Measurements from ENCODE around the gene SYPL1.

Gene SYPL1

GRCh38 chr7:106104721-106105260 is 7.3 kb downstream of the SYPL1 start:
- Histone ChIP-seq H3K27me3 (ENCODE audit: insufficient read depth, low read length) (no peaks in the 10 kb centered on the region), H3K4me1 (ENCODE audit: insufficient read depth, low read length) (peaks cover 16% of the 10 kb centered on the region), H3K36me3 (ENCODE audit: insufficient read depth, low read depth, low read length) (no peaks in the 10 kb centered on the region), H3K9me3 (ENCODE audit: insufficient read depth, low read depth, low read length) (no peaks in the 10 kb centered on the region), H3K4me3 (ENCODE audit: low read length) (no peak overlapping the region), H3K9ac (ENCODE audit: low read depth, low read length) (no peak overlapping the region), H3K27ac (ENCODE audit: low read length) (no peak overlapping the region)

- Histone ChIP-seq H3K36me3 (ENCODE audit: insufficient read depth, low read depth, low read length) (peaks cover 11% of the 10 kb centered on the region), H3K27ac (ENCODE audit: low read length) (no peak overlapping the region), H3K4me1 (ENCODE audit: insufficient read depth, low read length) (peaks cover 2% of the 10 kb centered on the region; the same call in 1 of the 2 replicates), H3K9me3 (ENCODE audit: insufficient read depth, low read depth, low read length) (no peaks in the 10 kb centered on the region), H3K27me3 (ENCODE audit: insufficient read depth, low read length) (no peaks in the 10 kb centered on the region), H3K4me3 (ENCODE audit: low read length) (no peak overlapping the region), H3K9ac (ENCODE audit: low read depth, low read length) (no peak overlapping the region)
Observed at GRCh38 chr7:106102387-106102966, 9.6 kb downstream of the SYPL1 start.

- Histone ChIP-seq H3K9ac (ENCODE audit: low read depth, low read length) (no peak overlapping the region), H3K4me3 (ENCODE audit: low read length) (no peak overlapping the region), H3K4me1 (ENCODE audit: insufficient read depth, low read length) (peaks cover 2% of the 10 kb centered on the region; the same call in 1 of the 2 replicates)
Observed at GRCh38 chr7:106101726-106102125, 10.4 kb downstream of the SYPL1 start.

GRCh38 chr7:106100863-106101629 is 11.1 kb downstream of the SYPL1 start:
- Histone ChIP-seq H3K9ac (ENCODE audit: low read depth, low read length) (no peak overlapping the region), H3K27ac (ENCODE audit: low read length) (no peak overlapping the region), H3K36me3 (ENCODE audit: insufficient read depth, low read depth, low read length) (peaks cover 25% of the 10 kb centered on the region), H3K9me3 (ENCODE audit: insufficient read depth, low read depth, low read length) (no peaks in the 10 kb centered on the region), H3K4me3 (ENCODE audit: low read length) (no peak overlapping the region), H3K27me3 (ENCODE audit: insufficient read depth, low read length) (no peaks in the 10 kb centered on the region), H3K4me1 (ENCODE audit: insufficient read depth, low read length) (peaks cover 2% of the 10 kb centered on the region; the same call in 1 of the 2 replicates)

More at GRCh38 chr7:106101726-106102125, 10.4 kb downstream of the SYPL1 start:
- H3K27me3 ChIP-seq (ENCODE audit: insufficient read depth, low read length): no peaks in the 10 kb centered on the region
- H3K36me3 ChIP-seq (ENCODE audit: insufficient read depth, low read depth, low read length): peaks cover 18% of the 10 kb centered on the region
- H3K27ac ChIP-seq (ENCODE audit: low read length): no peak overlapping the region
- H3K9me3 ChIP-seq (ENCODE audit: insufficient read depth, low read depth, low read length): no peaks in the 10 kb centered on the region

- Histone ChIP-seq H3K9me3 (ENCODE audit: insufficient read depth, low read depth, low read length) (no peaks in the 10 kb centered on the region), H3K4me1 (ENCODE audit: insufficient read depth, low read length) (peaks cover 2% of the 10 kb centered on the region; the same call in 1 of the 2 replicates), H3K27me3 (ENCODE audit: insufficient read depth, low read length) (no peaks in the 10 kb centered on the region), H3K36me3 (ENCODE audit: insufficient read depth, low read depth, low read length) (peaks cover 32% of the 10 kb centered on the region), H3K4me3 (ENCODE audit: low read length) (no peak overlapping the region), H3K27ac (ENCODE audit: low read length) (no peak overlapping the region), H3K9ac (ENCODE audit: low read depth, low read length) (no peak overlapping the region)
Observed at GRCh38 chr7:106099539-106099938, 12.6 kb downstream of the SYPL1 start.

GRCh38 chr7:106098889-106099288 is 13.2 kb downstream of the SYPL1 start:
- no peak overlapping the region for H3K4me3 ChIP-seq (ENCODE audit: low read length)
- peaks cover 2% of the 10 kb centered on the region; the same call in 1 of the 2 replicates for H3K4me1 ChIP-seq (ENCODE audit: insufficient read depth, low read length)
- H3K27me3 ChIP-seq (ENCODE audit: insufficient read depth, low read length): no peaks in the 10 kb centered on the region
- H3K27ac ChIP-seq (ENCODE audit: low read length): no peak overlapping the region
- no peak overlapping the region for H3K9ac ChIP-seq (ENCODE audit: low read depth, low read length)
- peaks cover 36% of the 10 kb centered on the region for H3K36me3 ChIP-seq (ENCODE audit: insufficient read depth, low read depth, low read length)
- no peaks in the 10 kb centered on the region for H3K9me3 ChIP-seq (ENCODE audit: insufficient read depth, low read depth, low read length)

GRCh38 chr7:106095634-106096033 is 16.5 kb downstream of the SYPL1 start:
- Histone ChIP-seq H3K4me3 (ENCODE audit: low read length) (no peak overlapping the region), H3K9me3 (ENCODE audit: insufficient read depth, low read depth, low read length) (no peaks in the 10 kb centered on the region), H3K27me3 (ENCODE audit: insufficient read depth, low read length) (no peaks in the 10 kb centered on the region), H3K36me3 (ENCODE audit: insufficient read depth, low read depth, low read length) (peaks cover 63% of the 10 kb centered on the region), H3K4me1 (ENCODE audit: insufficient read depth, low read length) (peaks cover 2% of the 10 kb centered on the region; the same call in 1 of the 2 replicates), H3K27ac (ENCODE audit: low read length) (no peak overlapping the region), H3K9ac (ENCODE audit: low read depth, low read length) (no peak overlapping the region)

- Histone ChIP-seq H3K27ac (ENCODE audit: low read length) (no peak overlapping the region), H3K4me3 (ENCODE audit: low read length) (no peak overlapping the region), H3K9me3 (ENCODE audit: insufficient read depth, low read depth, low read length) (no peaks in the 10 kb centered on the region), H3K27me3 (ENCODE audit: insufficient read depth, low read length) (no peaks in the 10 kb centered on the region), H3K4me1 (ENCODE audit: insufficient read depth, low read length) (no peaks in the 10 kb centered on the region), H3K9ac (ENCODE audit: low read depth, low read length) (no peak overlapping the region), H3K36me3 (ENCODE audit: insufficient read depth, low read depth, low read length) (peaks cover 71% of the 10 kb centered on the region)
Observed at GRCh38 chr7:106094780-106095179, 17.3 kb downstream of the SYPL1 start.

GRCh38 chr7:106092204-106092603 is 19.9 kb downstream of the SYPL1 start:
- Histone ChIP-seq H3K27ac (ENCODE audit: low read length) (no peak overlapping the region), H3K27me3 (ENCODE audit: insufficient read depth, low read length) (no peaks in the 10 kb centered on the region), H3K9me3 (ENCODE audit: insufficient read depth, low read depth, low read length) (no peaks in the 10 kb centered on the region), H3K9ac (ENCODE audit: low read depth, low read length) (no peak overlapping the region), H3K36me3 (ENCODE audit: insufficient read depth, low read depth, low read length) (peaks cover 67% of the 10 kb centered on the region), H3K4me1 (ENCODE audit: insufficient read depth, low read length) (no peaks in the 10 kb centered on the region), H3K4me3 (ENCODE audit: low read length) (no peak overlapping the region)

- Histone ChIP-seq H3K27ac (ENCODE audit: low read length) (no peak overlapping the region), H3K4me1 (ENCODE audit: insufficient read depth, low read length) (no peaks in the 10 kb centered on the region)
Observed at GRCh38 chr7:106089647-106090046, 22.5 kb downstream of the SYPL1 start.

GRCh38 chr7:106088014-106088413 is 24.1 kb downstream of the SYPL1 start:
- Histone ChIP-seq H3K4me1 (ENCODE audit: insufficient read depth, low read length) (no peaks in the 10 kb centered on the region), H3K27ac (ENCODE audit: low read length) (no peak overlapping the region), H3K9me3 (ENCODE audit: insufficient read depth, low read depth, low read length) (no peaks in the 10 kb centered on the region), H3K9ac (ENCODE audit: low read depth, low read length) (no peak overlapping the region), H3K27me3 (ENCODE audit: insufficient read depth, low read length) (no peaks in the 10 kb centered on the region), H3K4me3 (ENCODE audit: low read length) (no peak overlapping the region), H3K36me3 (ENCODE audit: insufficient read depth, low read depth, low read length) (peaks cover 41% of the 10 kb centered on the region)

More at GRCh38 chr7:106089647-106090046, 22.5 kb downstream of the SYPL1 start:
- Histone ChIP-seq H3K9ac (ENCODE audit: low read depth, low read length) (no peak overlapping the region), H3K9me3 (ENCODE audit: insufficient read depth, low read depth, low read length) (no peaks in the 10 kb centered on the region), H3K36me3 (ENCODE audit: insufficient read depth, low read depth, low read length) (peaks cover 49% of the 10 kb centered on the region), H3K4me3 (ENCODE audit: low read length) (no peak overlapping the region), H3K27me3 (ENCODE audit: insufficient read depth, low read length) (no peaks in the 10 kb centered on the region)

GRCh38 chr7:106086062-106086461 is 26.1 kb downstream of the SYPL1 start:
- no peak overlapping the region for H3K9ac ChIP-seq (ENCODE audit: low read depth, low read length)
- peaks cover 22% of the 10 kb centered on the region for H3K36me3 ChIP-seq (ENCODE audit: insufficient read depth, low read depth, low read length)
- H3K4me1 ChIP-seq (ENCODE audit: insufficient read depth, low read length): no peaks in the 10 kb centered on the region
- H3K27me3 ChIP-seq (ENCODE audit: insufficient read depth, low read length): no peaks in the 10 kb centered on the region
- no peak overlapping the region for H3K4me3 ChIP-seq (ENCODE audit: low read length)
- H3K9me3 ChIP-seq (ENCODE audit: insufficient read depth, low read depth, low read length): no peaks in the 10 kb centered on the region
- no peak overlapping the region for H3K27ac ChIP-seq (ENCODE audit: low read length)
